WTC11 (cell line): Measurements from ENCODE around the gene PLPPR3.

Experiments used
- NR1H2 ChIP-seq: sonication (generic); formaldehyde crosslinking; IDR thresholded peaks from 2 replicates; pipeline ENCODE4 v1.9.0; 2021; ENCODE audit warnings: mild to moderate bottlenecking, moderate library complexity, missing genetic modification reagents
- SP1 ChIP-seq: sonication (generic); formaldehyde crosslinking; conservative IDR thresholded peaks from 2 replicates; pipeline ENCODE4 v1.8.1; 2022; ENCODE audit warnings: missing genetic modification reagents
- TF ChIP-seq, protein P1 (sequence below): sonication (generic); formaldehyde crosslinking; IDR thresholded peaks from 2 replicates; pipeline ENCODE4 v1.8.1; 2022; ENCODE audit warnings: low read depth, mild to moderate bottlenecking, moderate library complexity, missing genetic modification reagents, borderline replicate concordance
- TF ChIP-seq, protein P2 (sequence below): fragments of 200-600 bp; IDR thresholded peaks from 2 replicates; pipeline ENCODE4 v1.8.0; 2022; ENCODE audit warnings: antibody characterized with exemption

GRCh38 chr19:843836-844545 lies 22.2 kb upstream of the PLPPR3 start:
- TF ChIP-seq, protein P1, sequence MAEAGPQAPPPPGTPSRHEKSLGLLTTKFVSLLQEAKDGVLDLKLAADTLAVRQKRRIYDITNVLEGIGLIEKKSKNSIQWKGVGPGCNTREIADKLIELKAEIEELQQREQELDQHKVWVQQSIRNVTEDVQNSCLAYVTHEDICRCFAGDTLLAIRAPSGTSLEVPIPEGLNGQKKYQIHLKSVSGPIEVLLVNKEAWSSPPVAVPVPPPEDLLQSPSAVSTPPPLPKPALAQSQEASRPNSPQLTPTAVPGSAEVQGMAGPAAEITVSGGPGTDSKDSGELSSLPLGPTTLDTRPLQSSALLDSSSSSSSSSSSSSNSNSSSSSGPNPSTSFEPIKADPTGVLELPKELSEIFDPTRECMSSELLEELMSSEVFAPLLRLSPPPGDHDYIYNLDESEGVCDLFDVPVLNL (CRISPR knock-in tag): no peak
- TF ChIP-seq NR1H2 (CRISPR knock-in tag): no peak
- no peak for TF ChIP-seq SP1
- TF ChIP-seq, protein P2, sequence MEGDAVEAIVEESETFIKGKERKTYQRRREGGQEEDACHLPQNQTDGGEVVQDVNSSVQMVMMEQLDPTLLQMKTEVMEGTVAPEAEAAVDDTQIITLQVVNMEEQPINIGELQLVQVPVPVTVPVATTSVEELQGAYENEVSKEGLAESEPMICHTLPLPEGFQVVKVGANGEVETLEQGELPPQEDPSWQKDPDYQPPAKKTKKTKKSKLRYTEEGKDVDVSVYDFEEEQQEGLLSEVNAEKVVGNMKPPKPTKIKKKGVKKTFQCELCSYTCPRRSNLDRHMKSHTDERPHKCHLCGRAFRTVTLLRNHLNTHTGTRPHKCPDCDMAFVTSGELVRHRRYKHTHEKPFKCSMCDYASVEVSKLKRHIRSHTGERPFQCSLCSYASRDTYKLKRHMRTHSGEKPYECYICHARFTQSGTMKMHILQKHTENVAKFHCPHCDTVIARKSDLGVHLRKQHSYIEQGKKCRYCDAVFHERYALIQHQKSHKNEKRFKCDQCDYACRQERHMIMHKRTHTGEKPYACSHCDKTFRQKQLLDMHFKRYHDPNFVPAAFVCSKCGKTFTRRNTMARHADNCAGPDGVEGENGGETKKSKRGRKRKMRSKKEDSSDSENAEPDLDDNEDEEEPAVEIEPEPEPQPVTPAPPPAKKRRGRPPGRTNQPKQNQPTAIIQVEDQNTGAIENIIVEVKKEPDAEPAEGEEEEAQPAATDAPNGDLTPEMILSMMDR: no peak
